Mesendoderm (in vitro differentiated cells): ENCODE measurements around the gene BTLA.

Source experiments
- DNase-seq: peaks from one replicate; pipeline ENCODE4 v3.0.0; 2013
- H2AK5ac ChIP-seq: 2 replicates; pipeline ENCODE4 v1.6.1; 2013; ENCODE audit warnings: low read length, inconsistent platforms
- H2BK120ac ChIP-seq: 2 replicates; pipeline ENCODE4 v1.6.1; 2013; ENCODE audit warnings: low read depth, mild to moderate bottlenecking, low read length, moderate library complexity, mixed read lengths
- H2BK15ac ChIP-seq: replicated peaks from 2 replicates; pipeline ENCODE4 v1.6.1; 2013; ENCODE audit warnings: low read depth, mild to moderate bottlenecking, moderate library complexity
- H2BK5ac ChIP-seq: 2 replicates; pipeline ENCODE4 v1.6.1; 2013; ENCODE audit warnings: low read length, inconsistent platforms
- H3K18ac ChIP-seq: 2 replicates; pipeline ENCODE4 v1.6.1; 2013; ENCODE audit warnings: mild to moderate bottlenecking, low read length, mixed read lengths
- H3K23ac ChIP-seq: one replicate; pipeline ENCODE4 v1.6.1; 2013; ENCODE audit warnings: low read length
- H3K27ac ChIP-seq: 2 replicates; pipeline ENCODE4 v1.5.1; 2013; ENCODE audit warnings: low read depth, mild to moderate bottlenecking, inconsistent platforms, low read length, moderate library complexity
- H3K27me3 ChIP-seq: 2 replicates; pipeline ENCODE4 v1.6.1; 2013; ENCODE audit warnings: low read length, control low read depth, mild to moderate bottlenecking, inconsistent platforms; ENCODE audit not compliant: insufficient read depth, poor library complexity
- H3K36me3 ChIP-seq: 2 replicates; pipeline ENCODE4 v1.6.1; 2013; ENCODE audit warnings: low read length, inconsistent platforms; ENCODE audit not compliant: control insufficient read depth, insufficient read depth
- H3K4ac ChIP-seq: one replicate; pipeline ENCODE4 v1.6.1; 2013; ENCODE audit warnings: low read depth, mild to moderate bottlenecking, low read length, moderate library complexity
- H3K4me1 ChIP-seq: 2 replicates; pipeline ENCODE4 v1.6.1; 2013; ENCODE audit warnings: low read depth, low read length, inconsistent platforms; ENCODE audit not compliant: control insufficient read depth
- H3K4me2 ChIP-seq: 2 replicates; pipeline ENCODE4 v1.6.1; 2013; ENCODE audit warnings: low read length
- H3K4me3 ChIP-seq: 2 replicates; pipeline ENCODE4 v1.5.1; 2013; ENCODE audit warnings: mild to moderate bottlenecking, low read length
- H3K56ac ChIP-seq: one replicate; pipeline ENCODE4 v1.6.1; 2013; ENCODE audit warnings: low read length
- H3K79me1 ChIP-seq: 2 replicates; pipeline ENCODE4 v1.6.1; 2013; ENCODE audit warnings: low read length, inconsistent platforms
- H3K79me2 ChIP-seq: 2 replicates; pipeline ENCODE4 v1.6.1; 2013; ENCODE audit warnings: mild to moderate bottlenecking, low read length; ENCODE audit not compliant: control insufficient read depth, insufficient read depth
- H3K9ac ChIP-seq: 2 replicates; pipeline ENCODE4 v1.6.1; 2013; ENCODE audit warnings: low read length, inconsistent platforms
- H4K5ac ChIP-seq: one replicate; pipeline ENCODE4 v1.6.1; 2013; ENCODE audit warnings: low read length
- H4K8ac ChIP-seq: one replicate; pipeline ENCODE4 v1.6.1; 2013; ENCODE audit warnings: low read depth, mild to moderate bottlenecking, control low read depth, low read length, moderate library complexity
- WGBS: extraction: QIAGEN DNeasy Blood & Tissue Kit; methylation state at CpG from one replicate; pipeline ENCODE4 v1.1.7; 2013; ENCODE audit warnings: low lambda C conversion rate, missing lambda C conversion rate; ENCODE audit not compliant: insufficient coverage; ENCODE audit errors: extremely low coverage; 5-methylcytosine and 5-hydroxymethylcytosine counted together

BTLA gene

GRCh38 chr3:112474796-112475195 is 24.5 kb downstream of the BTLA start:
- Histone ChIP-seq H3K9ac (no peak overlapping the region), H3K36me3 (no peaks in the 10 kb centered on the region), H2BK5ac (no peak overlapping the region), H3K23ac (no peak overlapping the region), H4K5ac (no peak overlapping the region), H3K4ac (no peak overlapping the region), H3K79me2 (no peaks in the 10 kb centered on the region), H3K27ac (no peak overlapping the region), H4K8ac (no peak overlapping the region), H3K4me1 (peaks cover 11% of the 10 kb centered on the region), H3K27me3 (no peaks in the 10 kb centered on the region), H3K79me1 (no peaks in the 10 kb centered on the region), H2BK120ac (no peak overlapping the region), H2AK5ac (no peak overlapping the region), H3K56ac (no peak overlapping the region), H3K18ac (no peak overlapping the region), H3K4me3 (no peak overlapping the region), H2BK15ac (no peak overlapping the region), H3K4me2 (no peak overlapping the region)
- 100% methylated on average over 1 of the region's 2 CpGs for WGBS
- DNase-seq: no peak

DNA sequence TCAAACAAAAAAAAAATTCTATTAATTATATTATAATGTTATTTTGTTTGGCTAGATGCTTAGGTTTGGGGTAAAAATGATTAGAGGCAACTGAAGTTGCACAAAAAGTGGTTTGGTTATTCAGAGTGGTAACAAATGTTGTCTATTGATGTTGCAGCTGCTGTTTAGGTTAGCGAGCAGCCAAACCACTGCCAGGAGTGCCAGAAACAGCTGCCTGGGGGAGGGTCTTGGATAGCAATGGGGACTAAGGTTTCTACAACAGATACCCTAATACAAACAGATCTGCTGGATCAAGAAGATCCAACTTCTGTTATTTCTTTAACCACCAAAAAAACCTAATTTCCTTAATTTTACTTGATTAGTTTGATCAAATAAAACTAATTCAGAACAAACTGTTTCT is 26.6 kb downstream of the BTLA start:
- WGBS: no CpG with 5 or more reads among the region's 1 CpG
- no peak overlapping the region for H2BK15ac ChIP-seq
- DNase-seq: no peak

GRCh38 chr3:112471596-112472325 is 27.5 kb downstream of the BTLA start:
- H4K5ac ChIP-seq: no peak overlapping the region
- H3K9ac ChIP-seq: no peak overlapping the region
- WGBS: no CpG with 5 or more reads among the region's 4 CpGs
- no peak overlapping the region for H2AK5ac ChIP-seq
- no peaks in the 10 kb centered on the region for H3K27me3 ChIP-seq
- H2BK15ac ChIP-seq: no peak overlapping the region
- H4K8ac ChIP-seq: no peak overlapping the region
- H3K4me2 ChIP-seq: no peak overlapping the region
- H2BK120ac ChIP-seq: no peak overlapping the region
- H3K18ac ChIP-seq: no peak overlapping the region
- H3K56ac ChIP-seq: no peak overlapping the region
- H3K4ac ChIP-seq: no peak overlapping the region
- peak; percentile 21 for DNase-seq
- H3K27ac ChIP-seq: no peak overlapping the region
- no peaks in the 10 kb centered on the region for H3K79me2 ChIP-seq
- no peak overlapping the region for H2BK5ac ChIP-seq
- H3K23ac ChIP-seq: peak overlapping the region; percentile 49
- H3K4me1 ChIP-seq: peaks cover 13% of the 10 kb centered on the region
- H3K79me1 ChIP-seq: no peaks in the 10 kb centered on the region
- H3K4me3 ChIP-seq: no peak overlapping the region
- no peaks in the 10 kb centered on the region for H3K36me3 ChIP-seq

More for the DNA sequence above, 26.6 kb downstream of the BTLA start:
- Histone ChIP-seq H4K5ac (no peak overlapping the region), H2AK5ac (no peak overlapping the region), H3K9ac (no peak overlapping the region), H3K27me3 (no peaks in the 10 kb centered on the region), H3K4me1 (peaks cover 12% of the 10 kb centered on the region), H3K4me2 (no peak overlapping the region), H3K4me3 (no peak overlapping the region), H3K36me3 (no peaks in the 10 kb centered on the region), H3K56ac (no peak overlapping the region), H3K23ac (no peak overlapping the region), H3K4ac (no peak overlapping the region), H3K79me1 (no peaks in the 10 kb centered on the region), H3K27ac (no peak overlapping the region), H2BK120ac (no peak overlapping the region), H3K18ac (no peak overlapping the region), H2BK5ac (no peak overlapping the region), H4K8ac (no peak overlapping the region), H3K79me2 (no peaks in the 10 kb centered on the region)

DNA sequence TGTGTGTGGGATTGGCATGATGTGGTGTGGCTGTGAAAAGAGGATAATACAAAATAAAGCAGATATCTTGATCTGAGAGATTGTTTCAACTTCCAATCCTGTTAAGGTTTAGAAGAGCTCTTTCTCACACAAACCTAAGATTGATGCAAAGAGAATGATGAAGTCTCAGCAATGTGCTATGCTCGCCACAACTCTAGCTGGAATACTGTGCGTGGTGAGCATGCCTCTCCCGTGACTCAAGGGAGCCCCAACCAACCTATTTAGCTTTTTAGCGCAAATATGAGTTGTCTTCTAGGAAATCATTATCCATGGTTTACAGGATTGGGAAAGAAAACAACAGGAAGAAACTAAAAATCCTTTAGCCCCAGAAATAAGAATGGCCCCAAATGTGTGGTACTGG is 28.5 kb downstream of the BTLA start:
- Histone ChIP-seq H3K27ac (no peak overlapping the region), H4K8ac (no peak overlapping the region), H3K4me1 (peaks cover 16% of the 10 kb centered on the region), H3K79me2 (no peaks in the 10 kb centered on the region), H3K4ac (no peak overlapping the region), H3K4me2 (no peak overlapping the region), H2BK120ac (no peak overlapping the region), H3K23ac (no peak overlapping the region), H3K79me1 (no peaks in the 10 kb centered on the region), H3K56ac (no peak overlapping the region), H4K5ac (no peak overlapping the region), H3K36me3 (no peaks in the 10 kb centered on the region), H3K27me3 (no peaks in the 10 kb centered on the region), H2BK5ac (no peak overlapping the region), H3K4me3 (no peak overlapping the region), H2BK15ac (no peak overlapping the region), H2AK5ac (no peak overlapping the region), H3K18ac (peak overlapping the region; percentile 13), H3K9ac (no peak overlapping the region)
- WGBS: no CpG with 5 or more reads among the region's 4 CpGs
- no peak for DNase-seq

DNA sequence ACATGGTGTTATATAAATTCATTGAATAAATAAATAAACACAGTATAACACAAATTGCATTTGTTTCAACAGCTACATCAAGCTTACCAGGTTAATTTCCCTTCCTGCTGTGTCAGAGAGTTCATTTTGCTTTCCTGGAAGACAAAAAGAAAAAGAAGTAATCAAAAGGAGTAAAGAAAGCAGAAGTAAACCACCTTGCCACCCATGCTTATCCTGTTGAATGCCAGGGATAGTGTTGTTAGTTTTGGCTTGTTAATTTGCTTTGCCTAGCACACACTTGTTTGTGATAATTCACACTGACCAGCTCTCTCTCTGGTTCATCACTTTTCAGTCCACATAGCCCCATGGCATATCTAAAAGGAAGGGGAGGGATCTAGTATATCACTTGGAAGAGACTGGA is 29.6 kb downstream of the BTLA start:
- no peak for DNase-seq
- Histone ChIP-seq H3K23ac (no peak overlapping the region), H3K27ac (no peak overlapping the region), H3K4me1 (peaks cover 13% of the 10 kb centered on the region), H2BK120ac (no peak overlapping the region), H3K4me3 (no peak overlapping the region), H3K18ac (no peak overlapping the region), H3K79me2 (no peaks in the 10 kb centered on the region), H4K8ac (no peak overlapping the region), H3K36me3 (no peaks in the 10 kb centered on the region), H2BK15ac (no peak overlapping the region), H3K56ac (no peak overlapping the region), H4K5ac (no peak overlapping the region), H3K4me2 (no peak overlapping the region), H2AK5ac (no peak overlapping the region), H3K9ac (no peak overlapping the region), H2BK5ac (no peak overlapping the region), H3K4ac (no peak overlapping the region), H3K79me1 (no peaks in the 10 kb centered on the region), H3K27me3 (no peaks in the 10 kb centered on the region)

DNA sequence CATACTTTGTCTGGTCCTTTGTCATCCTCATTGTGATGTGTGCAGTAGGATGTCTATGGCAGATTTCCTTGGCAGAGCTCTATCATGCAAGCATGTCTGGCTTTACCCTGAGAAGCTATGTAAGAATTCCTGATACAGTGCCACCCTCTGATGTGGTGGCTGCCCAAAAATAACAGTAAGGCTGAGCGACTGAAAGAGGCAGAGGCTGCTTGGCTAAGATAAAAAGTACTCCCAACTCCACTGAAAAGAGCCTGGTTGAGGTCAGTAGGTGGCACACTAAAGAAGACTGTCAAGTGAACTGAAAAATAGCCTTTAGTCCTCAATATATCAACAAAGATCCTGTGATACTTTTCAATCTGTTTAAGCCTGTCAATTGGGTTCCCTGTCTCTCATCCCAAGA is 31.7 kb downstream of the BTLA start:
- Histone ChIP-seq H3K4me2 (no peak overlapping the region), H3K4ac (no peak overlapping the region), H3K4me1 (peaks cover 12% of the 10 kb centered on the region), H3K36me3 (no peaks in the 10 kb centered on the region), H2AK5ac (no peak overlapping the region), H4K5ac (no peak overlapping the region), H3K56ac (peak overlapping the region; percentile 3), H3K27ac (no peak overlapping the region), H3K18ac (peak overlapping the region; percentile 18), H2BK5ac (peak overlapping the region; percentile 24), H2BK15ac (peak overlapping the region; percentile 86), H3K79me2 (no peaks in the 10 kb centered on the region), H3K79me1 (no peaks in the 10 kb centered on the region), H3K23ac (no peak overlapping the region), H3K4me3 (no peak overlapping the region), H3K27me3 (no peaks in the 10 kb centered on the region), H4K8ac (no peak overlapping the region), H2BK120ac (no peak overlapping the region), H3K9ac (no peak overlapping the region)
- WGBS: no CpG with 5 or more reads among the region's 1 CpG
- no peak for DNase-seq
